NCI-H2107 treated with DMSO at 0.1 percent for 48 hours (cell line): ENCODE results near the gene IFNAR1.
A peak's percentile ranks its signal among the peaks of the same experiment; 100 is the strongest.
"Not testable (repeated sequence)": the region's sequence is repeated elsewhere in the genome, so short reads cannot be mapped to it uniquely, and the experiment has no call there.

ENCODE experiments used
- DNase-seq: peaks from one replicate; lab custom pipeline; 2025; ENCODE audit not compliant: unreplicated experiment; lab: John Stamatoyannopoulos, UW

Gene IFNAR1

DNA sequence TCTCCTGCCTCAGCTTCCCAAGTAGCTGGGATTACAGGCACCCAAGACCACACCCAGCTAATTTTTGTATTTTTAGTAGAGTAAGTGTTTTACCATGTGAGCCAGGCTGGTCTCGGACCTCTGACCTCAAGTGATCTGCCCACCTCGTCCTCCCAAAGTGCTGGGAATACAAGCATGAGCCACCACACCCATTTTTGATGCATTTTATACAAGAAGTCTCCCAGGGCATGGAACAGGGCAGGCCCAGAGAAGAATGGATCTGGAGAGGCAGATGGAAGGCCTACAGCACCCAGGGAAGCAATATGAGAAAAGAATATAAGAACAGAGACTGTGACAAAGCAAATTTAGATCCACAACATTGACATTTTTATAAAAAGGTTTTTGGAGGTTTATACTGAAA lies 18.8 kb upstream of the IFNAR1 start:
- no peak for DNase-seq

DNA sequence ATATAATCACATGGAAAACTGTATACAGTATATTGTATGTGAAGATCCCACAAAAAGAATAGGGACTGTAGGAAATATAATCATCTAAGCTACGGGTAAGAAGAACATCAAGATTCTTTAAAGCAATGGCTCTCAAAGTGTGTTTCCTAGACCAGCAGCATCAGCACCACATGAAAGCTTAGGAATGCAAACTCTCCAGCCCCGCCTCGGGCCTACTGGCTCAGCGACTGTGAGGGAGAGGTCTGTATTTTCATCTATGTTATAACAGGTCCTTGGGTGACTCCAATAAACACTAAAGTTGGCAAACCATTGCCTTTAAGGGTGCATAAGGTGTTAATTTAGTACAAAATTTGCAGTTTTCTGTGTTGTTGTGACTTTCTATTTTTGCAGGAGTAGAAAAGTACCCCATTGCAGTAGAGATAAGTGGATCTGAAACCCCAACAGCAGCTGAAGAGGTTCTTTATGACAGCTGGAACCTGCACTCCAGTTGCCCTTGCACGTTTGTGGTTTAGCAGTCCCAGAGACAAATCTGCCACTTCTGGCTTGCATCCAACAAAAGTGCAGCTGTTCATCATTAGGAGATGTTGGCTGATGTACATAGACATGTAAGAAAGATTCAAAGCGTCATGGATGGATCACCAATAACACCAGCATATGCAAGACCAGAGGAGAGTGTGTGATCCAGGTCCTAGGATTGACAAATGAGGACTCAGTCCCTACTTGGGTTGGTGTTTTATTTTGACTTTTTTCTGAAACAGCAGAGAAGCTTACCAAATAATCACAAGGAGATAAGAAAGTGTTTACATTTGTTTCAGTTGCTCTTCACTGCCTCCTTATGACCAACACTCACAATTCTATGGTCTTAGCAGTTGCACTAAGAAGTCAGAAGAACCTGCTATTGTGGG lies 15.9 kb upstream of the IFNAR1 start:
- DNase-seq, result peak; percentile 95

DNA sequence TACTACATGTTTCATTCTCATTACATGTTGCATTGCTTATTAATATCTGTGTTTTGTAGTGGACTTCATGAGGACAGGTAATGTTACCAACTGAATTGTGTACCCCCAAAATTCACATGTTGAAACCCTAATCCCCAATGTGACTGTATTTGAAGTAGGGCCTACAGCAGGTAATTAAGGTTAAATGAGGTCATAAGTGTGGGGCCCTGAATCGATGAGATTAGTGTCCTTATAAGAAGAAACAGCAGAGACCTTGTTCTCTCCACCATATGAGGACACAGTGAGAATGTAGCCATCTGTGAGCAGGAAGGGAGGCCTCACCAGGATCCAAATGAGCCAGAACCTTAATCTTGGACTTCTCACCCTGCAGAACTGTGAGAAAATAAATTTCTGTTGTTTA lies 15.0 kb upstream of the IFNAR1 start:
- DNase-seq, result no peak

DNA sequence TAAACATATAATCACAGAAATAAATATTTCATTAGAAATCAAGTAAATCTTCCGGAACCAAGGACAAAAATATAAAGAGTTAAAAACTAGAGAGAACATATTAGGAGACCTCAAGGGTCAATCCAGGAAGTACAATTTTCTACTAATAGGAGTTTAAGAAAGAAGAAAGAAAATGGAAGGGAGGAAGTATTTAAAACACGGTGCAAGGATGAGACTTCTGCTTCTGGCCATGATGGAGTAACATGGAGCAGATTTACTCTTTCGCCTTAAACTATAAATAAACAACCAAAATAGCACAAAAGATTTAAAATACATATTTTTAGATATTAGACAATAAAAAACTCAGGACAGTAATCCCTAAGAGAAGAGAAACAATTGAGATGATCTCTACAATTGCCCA lies 12.6 kb upstream of the IFNAR1 start:
- no peak for DNase-seq

DNA sequence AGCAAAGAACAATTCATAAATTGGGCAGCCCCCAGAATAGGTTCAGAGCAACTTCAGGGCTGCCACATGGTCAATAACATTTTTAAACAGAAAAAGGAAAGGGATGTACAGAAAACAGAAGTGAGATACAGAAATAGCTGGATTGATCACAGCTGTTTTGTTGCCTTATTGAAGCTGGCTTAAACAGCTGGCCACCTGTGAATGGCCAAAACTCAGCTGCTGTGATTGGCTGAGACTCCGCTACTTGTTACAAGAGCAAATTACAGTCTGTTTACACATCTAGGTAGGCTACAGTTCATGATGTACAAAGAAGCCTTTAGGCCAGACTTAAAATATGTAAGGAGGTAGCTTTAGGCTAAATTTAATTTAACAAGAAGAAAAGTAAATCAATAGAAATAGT lies 11.6 kb upstream of the IFNAR1 start:
- no peak for DNase-seq

DNA sequence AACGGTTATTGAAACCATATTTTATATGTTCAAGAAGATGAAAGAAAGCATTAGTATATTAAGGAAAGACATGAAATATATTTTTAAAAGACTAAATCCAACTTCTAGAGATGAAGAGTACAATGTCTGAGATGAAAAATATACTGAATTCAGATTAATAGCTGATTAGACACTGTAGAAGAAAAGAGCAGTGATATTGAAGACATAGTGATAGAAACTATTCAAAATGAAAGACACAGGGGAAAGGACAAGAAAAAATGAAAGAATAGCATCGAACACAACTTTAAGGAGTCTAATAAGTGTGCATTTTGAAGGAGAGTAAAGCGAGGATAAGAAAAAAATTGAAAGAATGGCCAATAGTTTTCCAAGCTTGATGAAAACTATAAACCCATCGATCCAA lies 11.2 kb upstream of the IFNAR1 start:
- DNase-seq, result no peak

DNA sequence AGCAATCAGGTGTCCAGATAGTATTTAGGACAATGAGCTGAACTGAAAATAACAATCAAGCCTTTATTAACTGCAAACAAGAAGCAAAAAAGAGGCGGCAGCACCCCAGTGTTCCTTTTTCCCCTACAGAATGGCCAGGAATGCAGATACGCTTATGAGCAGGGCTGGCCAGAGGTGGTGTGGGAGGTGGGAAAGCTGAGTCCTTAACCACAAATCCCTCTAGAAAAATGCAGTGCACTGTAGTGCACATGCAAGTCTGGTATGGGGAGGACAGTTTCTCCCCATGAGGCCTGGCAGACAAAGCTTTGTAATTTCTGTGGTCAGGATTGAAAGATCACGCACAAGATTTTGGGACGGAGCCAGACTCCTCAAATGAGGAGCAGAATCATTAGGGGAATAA lies 10.7 kb upstream of the IFNAR1 start:
- DNase-seq, result no peak

DNA sequence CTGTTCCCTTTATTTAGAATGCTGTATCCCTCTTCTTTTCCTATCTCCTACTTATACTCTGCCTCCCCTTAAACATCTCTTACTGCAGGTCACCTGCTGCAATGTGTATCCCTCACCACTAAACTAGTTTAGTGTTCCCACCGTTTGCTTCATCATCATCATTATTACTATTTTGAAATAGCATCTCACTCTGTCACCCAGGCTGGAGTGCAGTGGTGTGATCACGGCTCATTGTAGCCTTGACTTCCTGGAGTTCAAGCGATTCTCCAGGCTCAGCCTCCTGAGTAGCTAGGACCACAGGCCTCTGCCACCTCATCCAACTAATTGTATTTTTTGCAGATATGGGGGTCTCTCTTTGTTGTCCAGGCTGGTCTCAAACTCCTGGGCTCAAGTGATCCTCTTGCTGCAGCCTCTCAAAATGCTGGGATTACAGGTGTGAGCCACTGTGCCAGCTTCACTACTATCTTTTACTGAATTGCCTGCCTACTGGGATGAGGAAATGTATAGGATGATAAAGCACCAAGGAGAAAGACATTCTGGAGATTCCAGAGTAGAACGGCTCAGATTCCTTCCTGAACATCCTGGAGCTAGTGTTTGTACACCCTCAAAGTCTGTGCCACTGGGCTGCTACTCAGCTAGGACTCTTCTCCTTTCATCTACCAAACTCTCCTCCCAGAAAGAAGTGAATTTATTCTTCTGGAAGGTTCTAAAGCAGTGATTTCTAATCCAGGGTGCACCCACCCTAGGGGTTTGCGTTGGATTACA lies 8.6 kb upstream of the IFNAR1 start:
- no peak for DNase-seq

DNA sequence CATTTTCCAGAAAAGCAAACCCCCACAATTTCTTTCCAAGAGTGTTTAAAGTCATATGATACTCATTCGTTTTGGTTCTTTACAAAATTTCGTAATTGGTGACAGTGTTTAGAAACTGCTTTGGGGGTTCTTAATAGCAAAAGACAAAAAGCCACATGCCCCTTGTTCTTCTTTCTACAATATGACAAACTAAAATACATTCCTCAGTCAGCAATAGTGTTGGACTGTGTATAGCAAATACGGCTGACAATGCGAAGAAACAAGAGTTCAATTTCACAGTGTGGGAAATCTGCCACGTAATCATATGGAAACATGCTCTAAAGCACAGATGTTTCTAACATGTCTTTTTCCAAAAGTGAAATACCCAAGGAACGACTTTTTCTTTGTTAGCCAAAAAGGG lies 7.6 kb upstream of the IFNAR1 start:
- DNase-seq, result no peak

DNA sequence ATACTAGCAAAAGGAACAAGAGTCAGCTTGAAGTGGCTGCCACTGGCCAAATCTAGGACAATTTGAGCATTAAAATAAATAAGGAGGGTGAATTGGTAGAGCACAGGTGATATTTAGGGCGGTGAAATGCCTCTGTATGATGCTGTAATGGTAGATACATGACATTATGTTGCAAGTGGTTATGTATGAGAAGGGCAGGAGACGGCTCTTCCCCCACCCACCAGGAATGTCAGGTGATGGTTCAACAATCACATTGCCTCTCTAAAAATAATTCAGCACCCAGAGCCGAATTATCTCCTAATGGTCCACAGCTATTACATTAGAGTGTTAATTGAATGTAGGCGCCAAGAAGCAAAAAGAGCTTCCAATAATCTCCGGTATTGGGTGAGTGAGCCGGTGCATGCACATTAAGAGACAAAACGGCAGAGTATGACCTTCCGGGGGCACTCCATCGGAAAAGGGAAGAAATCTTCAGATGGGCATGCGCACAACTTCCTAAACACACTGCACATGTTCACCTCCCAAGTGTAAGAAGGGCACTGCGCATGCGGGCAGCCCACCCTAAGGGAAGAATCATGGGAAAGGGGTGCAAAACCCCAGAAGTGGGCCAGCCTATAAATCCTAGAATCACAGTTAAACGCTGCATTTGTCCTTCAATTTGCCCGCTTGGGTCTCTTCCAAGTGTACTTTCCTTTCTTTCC lies 6.8 kb upstream of the IFNAR1 start:
- DNase-seq, result no peak

DNA sequence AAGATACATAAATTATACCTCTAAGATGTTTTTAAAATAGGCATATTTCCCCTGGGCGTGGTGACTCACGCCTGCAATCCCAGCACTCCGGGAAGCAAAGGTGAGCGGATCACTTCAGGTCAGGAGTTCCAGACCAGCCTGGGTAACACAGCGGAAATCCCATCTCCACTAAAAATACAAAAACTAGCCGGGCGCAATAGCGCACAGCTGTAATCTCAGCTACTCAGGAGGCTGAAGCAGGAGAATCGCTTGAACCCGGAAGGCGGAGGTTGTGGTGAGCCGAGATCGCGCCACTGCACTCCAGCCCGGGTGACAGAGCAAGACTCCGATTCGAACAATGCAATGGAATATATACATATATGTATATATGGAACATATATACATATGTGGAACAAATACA lies 3.8 kb upstream of the IFNAR1 start:
- not testable (repeated sequence) for DNase-seq

DNA sequence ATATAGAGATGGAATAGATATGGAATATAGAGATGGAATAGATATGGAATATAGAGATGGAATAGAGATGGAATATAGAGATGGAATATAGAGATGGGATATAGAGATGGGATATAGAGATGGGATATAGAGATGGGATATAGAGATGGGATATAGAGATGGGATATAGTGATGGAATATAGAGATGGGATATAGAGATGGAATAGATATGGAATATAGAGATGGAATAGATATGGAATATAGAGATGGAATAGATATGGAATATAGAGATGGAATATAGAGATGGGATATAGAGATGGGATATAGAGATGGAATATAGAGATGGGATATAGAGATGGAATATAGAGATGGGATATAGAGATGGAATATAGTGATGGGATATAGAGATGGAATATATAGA lies 1.2 kb upstream of the IFNAR1 start:
- DNase-seq, result not testable (repeated sequence)

DNA sequence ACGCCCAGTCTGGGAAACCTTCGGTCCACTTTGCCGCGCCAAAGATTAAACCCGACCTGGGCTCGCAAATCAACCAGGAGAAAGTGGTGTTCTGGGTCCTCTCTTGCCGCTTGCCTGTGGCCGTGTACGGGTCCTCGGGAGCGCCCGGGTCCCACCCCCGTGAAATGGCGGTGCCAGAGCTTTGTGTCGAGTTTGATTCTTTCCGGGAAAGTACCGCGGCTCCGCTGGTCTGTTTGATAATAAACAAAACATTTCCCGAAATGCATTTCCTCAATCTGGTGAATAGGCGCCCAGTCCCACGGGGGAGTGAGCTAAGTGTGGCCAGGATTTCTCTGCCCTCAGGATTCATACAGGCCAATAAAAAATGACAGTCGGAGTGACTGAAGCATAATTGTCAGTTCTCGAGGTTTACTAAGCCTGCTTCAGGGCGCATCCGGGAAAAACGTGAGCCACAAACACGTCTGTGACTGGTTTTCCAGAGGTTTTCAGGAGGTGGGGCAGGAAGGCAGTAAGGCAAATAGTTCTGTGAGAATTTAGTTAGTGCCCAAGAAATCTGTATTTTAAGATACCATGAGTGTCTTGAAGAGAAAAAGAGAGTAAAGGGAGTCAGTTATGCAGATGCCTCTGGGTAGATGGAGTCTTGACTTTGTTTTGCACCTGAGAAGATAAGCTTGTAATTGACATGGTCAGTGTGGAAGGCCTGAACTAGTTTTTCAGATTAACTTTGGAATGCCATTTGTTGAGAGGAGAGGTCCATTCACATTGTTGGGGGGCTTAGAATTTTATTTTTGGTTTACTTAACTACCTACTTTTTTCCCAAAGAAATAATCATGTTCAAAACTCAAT lies 675 bp downstream of the IFNAR1 start:
- DNase-seq, result peak; percentile 63

DNA sequence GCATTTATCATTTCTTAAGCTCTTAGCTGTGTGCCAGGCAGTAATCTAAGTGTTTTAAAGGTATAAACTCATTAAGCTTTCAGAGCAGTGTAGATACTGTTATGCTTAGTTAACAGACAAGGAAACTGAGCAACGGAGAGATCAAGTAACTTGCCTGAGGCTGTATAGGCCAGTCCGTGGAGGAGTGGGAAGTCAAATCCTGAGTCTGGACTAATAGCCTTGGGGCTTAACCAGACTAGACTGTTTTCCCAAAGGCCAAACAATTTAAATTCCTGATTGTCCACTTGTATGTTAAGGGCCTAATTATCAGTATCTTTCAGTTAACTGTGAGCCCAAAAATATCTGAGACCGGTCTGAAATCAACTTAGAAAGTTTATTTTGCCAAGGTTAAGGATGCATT lies 2.6 kb downstream of the IFNAR1 start:
- no peak for DNase-seq

DNA sequence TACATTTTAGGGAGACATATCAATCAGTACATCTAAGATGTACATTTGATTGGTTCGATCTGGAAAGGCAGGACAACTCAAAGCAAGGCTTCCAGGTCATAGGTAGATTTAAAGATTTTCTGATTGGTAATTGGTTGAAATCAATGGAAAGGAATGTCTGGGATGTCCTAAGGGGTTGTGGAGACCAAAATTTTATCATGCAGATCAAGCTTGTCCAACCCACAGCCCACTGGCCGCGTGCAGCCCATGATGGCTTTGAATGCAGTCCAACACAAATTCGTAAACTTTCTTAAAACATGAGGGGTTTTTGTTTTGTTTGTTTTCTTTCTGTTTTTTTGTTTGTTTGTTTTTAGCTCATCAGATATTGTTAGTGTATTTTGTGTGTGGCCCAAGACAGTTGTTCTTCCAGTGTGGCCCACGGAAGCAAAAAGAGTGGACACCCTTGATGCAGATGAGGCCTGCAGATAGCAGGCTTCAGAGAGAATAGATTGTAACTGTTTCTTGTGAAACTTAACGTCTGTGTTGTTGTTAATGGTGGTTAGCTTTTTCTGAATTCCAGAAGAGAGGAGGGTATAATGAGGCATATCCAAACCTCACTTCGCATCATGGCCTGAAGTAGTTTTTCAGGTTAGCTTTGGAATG lies 3.1 kb downstream of the IFNAR1 start:
- no peak for DNase-seq

DNA sequence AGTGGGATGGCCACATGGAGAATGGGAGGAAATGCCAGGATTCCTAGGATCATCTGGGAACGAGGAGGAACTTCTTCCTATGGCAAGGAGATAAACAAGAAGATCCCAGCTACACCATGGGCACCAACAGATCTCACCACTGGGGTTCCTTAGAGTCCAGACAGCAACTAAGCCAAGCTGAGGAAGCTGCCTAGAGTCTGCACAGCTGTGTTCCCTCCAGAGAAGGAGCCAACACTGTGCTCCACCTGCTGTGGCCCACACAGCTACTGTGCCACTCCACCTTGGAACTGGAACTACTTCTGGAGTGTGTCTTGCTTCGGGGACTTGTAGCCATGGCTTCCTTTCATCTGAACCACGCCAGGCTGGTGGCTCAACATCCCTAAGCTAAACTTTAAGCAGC lies 6.0 kb downstream of the IFNAR1 start:
- DNase-seq, result no peak

DNA sequence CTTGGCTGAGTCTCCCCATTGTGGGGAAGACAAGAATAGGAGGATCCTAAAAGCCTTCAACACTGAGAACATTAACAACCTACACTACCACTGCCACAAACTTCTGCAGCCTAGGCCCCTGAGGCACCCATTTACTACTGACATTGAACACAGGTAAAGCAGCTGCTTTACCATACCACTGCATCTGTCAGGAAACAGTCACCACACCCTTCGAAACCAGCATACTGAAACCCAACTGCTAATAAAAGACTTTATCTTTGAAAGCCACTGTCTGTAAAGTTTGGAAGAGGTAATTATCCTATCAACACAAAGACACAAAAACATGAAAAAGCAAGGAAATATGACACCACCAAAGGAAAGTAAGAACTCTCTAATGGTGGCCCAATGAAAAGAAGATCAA lies 7.4 kb downstream of the IFNAR1 start:
- DNase-seq, result no peak

DNA sequence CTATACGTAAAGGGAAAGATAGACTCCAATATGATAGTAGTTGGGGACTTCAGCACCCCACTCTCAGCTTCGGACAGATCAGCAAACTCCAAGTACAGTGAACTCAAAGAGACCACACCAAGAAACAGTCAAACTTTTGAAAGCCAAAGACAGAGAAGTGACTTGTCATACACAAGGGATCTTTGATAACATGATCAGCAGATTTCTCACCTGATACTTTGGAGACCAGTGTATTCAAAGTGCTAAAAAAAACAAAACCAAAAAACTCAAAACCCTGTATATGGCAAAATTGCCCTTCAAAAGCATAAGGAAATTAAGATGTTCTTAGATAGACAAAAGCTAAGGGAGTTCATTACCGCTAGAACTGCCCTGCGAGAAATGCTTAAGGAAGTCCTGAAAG lies 9.4 kb downstream of the IFNAR1 start:
- no peak for DNase-seq

DNA sequence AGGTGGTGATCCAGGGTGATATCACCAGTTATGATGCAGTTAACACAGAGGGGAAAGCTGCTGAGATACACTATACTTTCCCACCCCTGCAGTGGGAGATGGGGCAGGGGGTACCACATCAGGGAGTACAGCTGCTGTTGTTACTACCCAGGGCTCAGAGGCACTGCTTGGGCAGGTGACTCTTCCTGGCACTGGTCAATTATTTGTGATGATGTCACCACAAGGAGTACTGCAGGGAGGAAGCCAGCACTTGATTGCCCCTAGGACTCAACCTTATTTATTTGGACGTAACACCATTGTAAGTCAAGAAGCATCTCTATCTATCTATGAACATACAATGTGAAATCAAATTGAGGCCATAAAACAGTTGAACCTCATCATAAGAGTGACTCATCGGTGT lies 10.1 kb downstream of the IFNAR1 start:
- no peak for DNase-seq

DNA sequence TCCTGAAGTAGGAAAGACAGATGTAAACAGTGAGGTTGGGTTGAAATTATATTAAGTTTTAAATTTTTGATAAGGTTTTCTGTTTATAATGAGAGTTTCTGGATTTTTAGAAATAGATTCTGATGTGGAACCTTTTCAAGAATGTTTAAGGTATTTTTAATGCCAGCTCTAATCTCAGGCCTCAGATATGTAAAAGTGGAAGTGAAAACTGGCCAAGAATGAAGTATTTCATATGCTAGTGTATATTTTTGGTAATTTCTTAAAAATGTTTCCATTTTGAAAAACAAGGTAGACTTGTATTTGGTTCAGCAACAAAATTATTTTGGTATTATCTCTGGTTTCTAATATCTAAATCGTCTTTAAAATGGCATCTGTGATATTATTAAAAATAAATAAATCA lies 14.4 kb downstream of the IFNAR1 start:
- no peak for DNase-seq
